Ovary (tissue), 3 donors: ENCODE data around the gene RNF214.

Source experiments
- CTCF ChIP-seq, 3 donors: fragments of 450-650 bp in 2 of 3; fragments of 200-600 bp in 1 of 3; IDR thresholded peaks; one replicate each; pipeline versions ENCODE4 v1.5.1 to v1.8.0; 2016 to 2022; ENCODE audit warnings: antibody characterized with exemption in 3 of 3, mild to moderate bottlenecking in 1 of 3
- POLR2A ChIP-seq: fragments of 450-650 bp; IDR thresholded peaks from one replicate; pipeline ENCODE4 v1.6.1; 2017; ENCODE audit warnings: antibody characterized with exemption, mild to moderate bottlenecking, moderate library complexity
- donor health status: DM: no; HTN: no; CAD: no.

- TF ChIP-seq POLR2A (no peak), CTCF (IDR thresholded peaks at IDR 0.05) (no peak)
Measured at GRCh38 chr11:117187428-117187798, 45.1 kb upstream of the RNF214 start.
